Smooth muscle cell (in vitro differentiated cells): ENCODE data around the gene DNAJB5. TPM values are rescaled to one million over a fixed set of nuclear protein-coding genes. Genes with fewer than 3 reads are reported as not detected.

ENCODE experiments used
- DNase-seq: peaks from one replicate; lab custom pipeline; 2025; ENCODE audit not compliant: unreplicated experiment; lab: John Stamatoyannopoulos, UW
- H2AFZ ChIP-seq: fragments of 200-600 bp; sonication (generic); 2 replicates; pipeline ENCODE4 v1.6.0; 2016; ENCODE audit warnings: antibody characterized with exemption, low read depth, mild to moderate bottlenecking
- H3F3A ChIP-seq: fragments of 200-600 bp; sonication (generic); 2 replicates; pipeline ENCODE4 v1.6.0; 2017; ENCODE audit warnings: antibody characterized with exemption, low read depth
- H3K27ac ChIP-seq: fragments of 200-600 bp; sonication (generic); 2 replicates; pipeline ENCODE4 v1.5.1; 2016; ENCODE audit warnings: low read depth, mild to moderate bottlenecking
- H3K27me3 ChIP-seq: fragments of 200-600 bp; sonication (generic); 2 replicates; pipeline ENCODE4 v1.6.1; 2016; ENCODE audit warnings: low read depth, mild to moderate bottlenecking
- H3K36me3 ChIP-seq: fragments of 200-600 bp; sonication (generic); 2 replicates; pipeline ENCODE4 v1.5.1; 2016; ENCODE audit warnings: low read depth
- H3K4me1 ChIP-seq: fragments of 200-600 bp; sonication (generic); 2 replicates; pipeline ENCODE4 v1.5.1; 2016; ENCODE audit warnings: low read depth
- H3K4me2 ChIP-seq: fragments of 200-600 bp; sonication (generic); 2 replicates; pipeline ENCODE4 v1.6.0; 2016; ENCODE audit warnings: mild to moderate bottlenecking
- H3K4me3 ChIP-seq: fragments of 200-600 bp; sonication (generic); 2 replicates; pipeline ENCODE4 v1.5.1; 2016; ENCODE audit warnings: mild to moderate bottlenecking
- H3K79me2 ChIP-seq: fragments of 200-600 bp; sonication (generic); 2 replicates; pipeline ENCODE4 v1.6.0; 2016; ENCODE audit warnings: low read depth, mild to moderate bottlenecking
- H3K9ac ChIP-seq: fragments of 200-600 bp; sonication (generic); 2 replicates; pipeline ENCODE4 v1.6.0; 2016; ENCODE audit warnings: low read depth
- H3K9me3 ChIP-seq: fragments of 200-600 bp; sonication (generic); replicated peaks from 2 replicates; pipeline ENCODE4 v1.5.1; 2016; ENCODE audit warnings: low read depth
- H4K20me1 ChIP-seq: fragments of 200-600 bp; sonication (generic); 2 replicates; pipeline ENCODE4 v1.6.0; 2016; ENCODE audit warnings: low read depth
- WGBS: methylation state at CpG from one replicate; pipeline ENCODE4 v1.1.7; 2016; ENCODE audit warnings: low lambda C conversion rate; 5-methylcytosine and 5-hydroxymethylcytosine counted together
- polyA plus RNA-seq: library from polyadenylated mRNA; unstranded; fragments of >200 nt; fragmentation: Nextera tagmentation; extraction: Ambion mirVana; gene quantifications from 2 replicates; pipeline ENCODE4 v1.2.1, GENCODE V29; 2016
- total RNA-seq: library from RNA; depleted of rRNA; stranded (reverse); fragments of >200 nt; gene quantifications from 2 replicates; pipeline ENCODE4 v1.2.3, GENCODE V29; 2014
- TF ChIP-seq, protein P1 (sequence below): fragments of 200-600 bp; sonication (generic); IDR thresholded peaks from 2 replicates; pipeline ENCODE4 v1.5.1; 2017; ENCODE audit warnings: borderline replicate concordance, mild to moderate bottlenecking, antibody characterized with exemption; ENCODE audit not compliant: insufficient read depth, poor library complexity, severe bottlenecking

The DNAJB5 gene
- total and polyA plus RNA-seq, 2 experiments from 2014 or later: 29.6 to 30.5 TPM

DNA sequence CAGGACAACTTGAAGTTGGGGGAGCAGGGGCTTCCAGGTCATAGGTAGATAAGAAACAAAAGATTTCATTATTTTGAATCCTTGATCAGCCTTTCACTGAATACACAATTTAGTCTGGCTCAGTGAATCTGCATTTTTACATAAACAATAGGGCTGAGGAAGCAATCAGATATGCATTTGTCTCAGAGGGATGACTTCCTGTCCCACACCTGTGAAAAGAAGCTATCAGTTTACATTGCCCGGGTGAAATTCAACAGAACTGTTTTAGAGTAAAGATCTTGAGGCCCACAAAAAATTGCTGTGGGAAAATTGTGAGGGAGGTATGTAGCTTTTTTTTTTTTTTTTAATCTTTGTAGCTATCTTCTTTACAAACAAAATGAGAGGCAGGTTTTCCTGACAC, 38.3 kb downstream of the DNAJB5 start:
- no peak overlapping the region for H3K4me3 ChIP-seq
- H3K79me2 ChIP-seq: no peaks in the 10 kb centered on the region
- no peak for DNase-seq
- peaks cover 15% of the 10 kb centered on the region for H3F3A ChIP-seq
- no peak overlapping the region for H3K4me2 ChIP-seq
- H3K4me1 ChIP-seq: peaks cover 8% of the 10 kb centered on the region
- H3K27me3 ChIP-seq: no peaks in the 10 kb centered on the region
- 63% methylated on average over 1 of the region's 1 CpG for WGBS
- H2AFZ ChIP-seq: no peak overlapping the region
- no peaks in the 10 kb centered on the region for H3K9me3 ChIP-seq
- H4K20me1 ChIP-seq: no peaks in the 10 kb centered on the region
- no peak overlapping the region for H3K9ac ChIP-seq
- TF ChIP-seq, protein P1, sequence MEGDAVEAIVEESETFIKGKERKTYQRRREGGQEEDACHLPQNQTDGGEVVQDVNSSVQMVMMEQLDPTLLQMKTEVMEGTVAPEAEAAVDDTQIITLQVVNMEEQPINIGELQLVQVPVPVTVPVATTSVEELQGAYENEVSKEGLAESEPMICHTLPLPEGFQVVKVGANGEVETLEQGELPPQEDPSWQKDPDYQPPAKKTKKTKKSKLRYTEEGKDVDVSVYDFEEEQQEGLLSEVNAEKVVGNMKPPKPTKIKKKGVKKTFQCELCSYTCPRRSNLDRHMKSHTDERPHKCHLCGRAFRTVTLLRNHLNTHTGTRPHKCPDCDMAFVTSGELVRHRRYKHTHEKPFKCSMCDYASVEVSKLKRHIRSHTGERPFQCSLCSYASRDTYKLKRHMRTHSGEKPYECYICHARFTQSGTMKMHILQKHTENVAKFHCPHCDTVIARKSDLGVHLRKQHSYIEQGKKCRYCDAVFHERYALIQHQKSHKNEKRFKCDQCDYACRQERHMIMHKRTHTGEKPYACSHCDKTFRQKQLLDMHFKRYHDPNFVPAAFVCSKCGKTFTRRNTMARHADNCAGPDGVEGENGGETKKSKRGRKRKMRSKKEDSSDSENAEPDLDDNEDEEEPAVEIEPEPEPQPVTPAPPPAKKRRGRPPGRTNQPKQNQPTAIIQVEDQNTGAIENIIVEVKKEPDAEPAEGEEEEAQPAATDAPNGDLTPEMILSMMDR: no peak
- H3K27ac ChIP-seq: peak overlapping the region; percentile 57
- H3K36me3 ChIP-seq: no peaks in the 10 kb centered on the region

DNA sequence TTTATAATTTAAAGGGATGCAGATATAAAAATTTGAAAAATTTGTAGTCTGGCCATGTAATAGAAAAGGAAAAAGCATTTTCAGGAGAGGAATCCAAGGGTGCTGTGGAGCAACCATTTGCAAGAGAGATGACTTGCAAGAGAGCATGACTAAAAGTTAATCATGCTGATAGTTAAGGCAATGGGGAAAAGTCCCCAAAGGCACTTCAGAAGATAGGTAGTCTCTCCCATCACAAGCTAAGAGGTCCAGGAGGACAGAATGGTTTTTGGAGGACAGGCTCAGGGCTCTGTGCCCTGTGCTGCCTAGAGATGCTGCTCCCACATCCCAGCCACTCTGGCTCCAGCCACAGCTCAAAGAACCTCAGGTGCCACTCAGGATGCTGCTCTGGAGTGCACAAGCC, 38.8 kb downstream of the DNAJB5 start:
- no peak overlapping the region for H3K4me3 ChIP-seq

DNA sequence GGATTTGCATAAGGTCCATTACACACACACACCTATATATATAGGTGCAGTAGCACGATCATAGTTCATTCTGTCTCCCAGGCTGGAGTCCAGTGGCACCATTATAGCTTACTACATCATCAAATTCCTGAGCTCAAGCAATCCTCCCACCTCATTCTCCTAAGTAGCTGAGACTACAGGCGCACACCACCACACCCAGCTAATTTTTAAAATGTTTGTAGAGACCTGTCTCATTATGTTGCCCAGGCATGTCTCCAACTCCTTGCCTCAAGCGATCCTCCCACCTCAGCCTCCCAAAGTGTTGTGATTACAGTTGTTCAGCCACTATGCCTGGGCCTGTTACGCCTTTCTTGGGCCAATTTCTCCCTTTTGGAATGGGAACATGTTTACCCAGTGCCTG, 39.7 kb downstream of the DNAJB5 start:
- H3K9ac ChIP-seq: no peak overlapping the region
- no peak overlapping the region for H3K27ac ChIP-seq
- no peak overlapping the region for H3K4me2 ChIP-seq
- 74% methylated on average over 4 of the region's 4 CpGs for WGBS
- TF ChIP-seq, protein P1: no peak
- peaks cover 8% of the 10 kb centered on the region for H3K4me1 ChIP-seq
- H3K9me3 ChIP-seq: no peaks in the 10 kb centered on the region
- no peak for DNase-seq
- no peak overlapping the region for H3K4me3 ChIP-seq
- H3K27me3 ChIP-seq: no peaks in the 10 kb centered on the region
- no peaks in the 10 kb centered on the region for H3K79me2 ChIP-seq
- no peak overlapping the region for H2AFZ ChIP-seq
- no peaks in the 10 kb centered on the region for H3K36me3 ChIP-seq
- H3F3A ChIP-seq: peaks cover 15% of the 10 kb centered on the region
- H4K20me1 ChIP-seq: no peaks in the 10 kb centered on the region

More for the DNA sequence above, 38.8 kb downstream of the DNAJB5 start:
- no peaks in the 10 kb centered on the region for H3K27me3 ChIP-seq
- H4K20me1 ChIP-seq: no peaks in the 10 kb centered on the region
- H3K9me3 ChIP-seq: no peaks in the 10 kb centered on the region
- no peak overlapping the region for H3K9ac ChIP-seq
- H3K79me2 ChIP-seq: no peaks in the 10 kb centered on the region
- no peak overlapping the region for H2AFZ ChIP-seq
- no peak overlapping the region for H3K4me2 ChIP-seq
- TF ChIP-seq, protein P1: no peak
- DNase-seq: no peak
- H3K36me3 ChIP-seq: no peaks in the 10 kb centered on the region
- H3K4me1 ChIP-seq: peaks cover 8% of the 10 kb centered on the region
- no peak overlapping the region for H3K27ac ChIP-seq
- H3F3A ChIP-seq: peaks cover 15% of the 10 kb centered on the region

DNA sequence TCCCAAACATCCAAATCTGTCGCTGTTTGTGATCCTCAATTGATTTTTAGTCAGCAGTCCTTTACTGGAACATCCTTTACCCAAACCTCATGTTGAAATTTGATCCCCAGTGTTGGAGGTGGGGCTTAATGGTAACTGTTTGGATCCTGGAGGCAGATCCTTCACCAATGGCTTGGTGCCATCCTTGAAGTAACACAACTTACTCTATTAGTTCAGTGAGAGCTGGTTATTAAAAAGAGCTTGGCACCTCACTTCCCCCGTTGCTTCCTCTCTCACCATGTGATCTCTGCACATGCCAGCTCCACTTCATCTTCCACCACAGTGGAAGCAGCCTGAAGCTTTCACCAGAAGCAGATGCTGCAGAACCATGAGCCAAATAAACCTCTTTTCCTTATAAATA, 40.3 kb downstream of the DNAJB5 start:
- Histone ChIP-seq H3F3A (peaks cover 15% of the 10 kb centered on the region), H3K4me2 (no peak overlapping the region), H3K9ac (no peak overlapping the region), H3K27ac (no peak overlapping the region), H3K36me3 (no peaks in the 10 kb centered on the region), H3K4me3 (no peak overlapping the region), H3K27me3 (no peaks in the 10 kb centered on the region), H4K20me1 (no peaks in the 10 kb centered on the region), H3K79me2 (no peaks in the 10 kb centered on the region), H3K4me1 (peaks cover 8% of the 10 kb centered on the region), H3K9me3 (no peaks in the 10 kb centered on the region), H2AFZ (no peak overlapping the region)
- DNase-seq: no peak
- 95% methylated on average over 2 of the region's 2 CpGs for WGBS
- TF ChIP-seq, protein P1: no peak
